ENCODE data around the gene FIZ1.

GRCh38 chr19:55544776-55545439, 54.4 kb downstream of the FIZ1 start:
- TF ChIP-seq CTCF (IDR thresholded peaks at IDR 0.05) = no peak
- TF ChIP-seq POLR2A (IDR thresholded peaks at IDR 0.05) = no peak
- no peak for TF ChIP-seq EP300 (IDR thresholded peaks at IDR 0.05)
